Measurements from ENCODE around the gene DNER.

Gene DNER

GRCh38 chr2:229475778-229476177 lies 238.6 kb downstream of the DNER start:
- ATAC-seq (ENCODE audit: low read depth) (no peak), DNase-seq (ENCODE audit: low spot score in 2 of 2) (no peak)
- H3K4me3 Mint-ChIP-seq, result no peak overlapping the region
- no peak overlapping the region for H3K27ac Mint-ChIP-seq
- no peaks in the 10 kb centered on the region for H3K36me3 Mint-ChIP-seq
- peaks cover 1% of the 10 kb centered on the region for H3K9me3 Mint-ChIP-seq
- no peaks in the 10 kb centered on the region for H3K4me1 Mint-ChIP-seq
- peaks cover 10% of the 10 kb centered on the region for H3K27me3 Mint-ChIP-seq

- Mint-ChIP-seq H3K27me3 (peaks cover 10% of the 10 kb centered on the region), H3K4me1 (no peaks in the 10 kb centered on the region), H3K9me3 (peaks cover 1% of the 10 kb centered on the region), H3K4me3 (no peak overlapping the region), H3K36me3 (no peaks in the 10 kb centered on the region), H3K27ac (no peak overlapping the region)
- DNase-seq (ENCODE audit: low spot score in 2 of 2) (no peak), ATAC-seq (ENCODE audit: low read depth) (no peak)
Observed at GRCh38 chr2:229474125-229474524, 240.2 kb downstream of the DNER start.

- no peak overlapping the region for H3K4me3 Mint-ChIP-seq
- no peaks in the 10 kb centered on the region for H3K36me3 Mint-ChIP-seq
- no peak for DNase-seq (ENCODE audit: low spot score in 2 of 2)
- ATAC-seq (ENCODE audit: low read depth), result no peak
- peaks cover 1% of the 10 kb centered on the region for H3K9me3 Mint-ChIP-seq
- peaks cover 7% of the 10 kb centered on the region for H3K27me3 Mint-ChIP-seq
- no peak overlapping the region for H3K27ac Mint-ChIP-seq
- H3K4me1 Mint-ChIP-seq, result no peaks in the 10 kb centered on the region
Observed at GRCh38 chr2:229470781-229471180, 243.6 kb downstream of the DNER start.

- DNase-seq (ENCODE audit: low spot score in 2 of 2) (no peak), ATAC-seq (ENCODE audit: low read depth) (no peak)
- Mint-ChIP-seq H3K4me3 (no peak overlapping the region), H3K27ac (no peak overlapping the region), H3K36me3 (no peaks in the 10 kb centered on the region), H3K4me1 (no peaks in the 10 kb centered on the region), H3K9me3 (peaks cover 3% of the 10 kb centered on the region), H3K27me3 (no peaks in the 10 kb centered on the region)
Observed at GRCh38 chr2:229467783-229468182, 246.6 kb downstream of the DNER start.

- Mint-ChIP-seq H3K27ac (no peak overlapping the region), H3K27me3 (no peaks in the 10 kb centered on the region), H3K36me3 (no peaks in the 10 kb centered on the region), H3K4me1 (no peaks in the 10 kb centered on the region), H3K4me3 (no peak overlapping the region), H3K9me3 (peaks cover 3% of the 10 kb centered on the region)
- ATAC-seq (ENCODE audit: low read depth), result no peak
- no peak for DNase-seq (ENCODE audit: low spot score in 2 of 2)
Observed at GRCh38 chr2:229463841-229464346, 250.5 kb downstream of the DNER start.

DNA sequence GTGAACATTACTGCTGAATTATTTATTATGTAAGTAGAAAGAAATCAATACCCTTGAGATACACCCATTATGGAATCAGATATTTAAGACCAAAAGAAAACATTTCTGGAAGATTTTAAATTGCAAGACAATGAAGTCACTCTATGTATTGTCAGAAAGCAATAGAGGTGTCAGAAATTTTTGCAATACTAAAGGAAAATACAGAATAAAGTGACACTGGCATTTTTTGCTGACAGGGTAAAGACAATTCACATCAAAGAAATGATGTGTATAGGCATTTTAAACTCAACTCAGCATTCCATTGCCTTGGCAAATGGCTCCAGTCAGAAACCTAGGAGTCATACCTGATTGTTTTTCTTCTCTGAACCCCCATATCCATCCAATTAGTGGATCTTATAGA lies 252.2 kb downstream of the DNER start:
- no peak overlapping the region for H3K4me3 Mint-ChIP-seq
- ATAC-seq (ENCODE audit: low read depth), result no peak
- no peaks in the 10 kb centered on the region for H3K4me1 Mint-ChIP-seq
- H3K27me3 Mint-ChIP-seq, result no peaks in the 10 kb centered on the region
- no peak overlapping the region for H3K27ac Mint-ChIP-seq
- DNase-seq (ENCODE audit: low spot score in 2 of 2), result no peak
- peaks cover 3% of the 10 kb centered on the region for H3K9me3 Mint-ChIP-seq
- no peaks in the 10 kb centered on the region for H3K36me3 Mint-ChIP-seq

GRCh38 chr2:229456091-229456490 lies 258.3 kb downstream of the DNER start:
- DNase-seq (ENCODE audit: low spot score in 2 of 2) (no peak), ATAC-seq (ENCODE audit: low read depth) (no peak)
- Mint-ChIP-seq H3K4me1 (no peaks in the 10 kb centered on the region), H3K27ac (no peak overlapping the region), H3K9me3 (no peaks in the 10 kb centered on the region), H3K4me3 (no peak overlapping the region), H3K36me3 (no peaks in the 10 kb centered on the region), H3K27me3 (peaks cover 1% of the 10 kb centered on the region)

DNA sequence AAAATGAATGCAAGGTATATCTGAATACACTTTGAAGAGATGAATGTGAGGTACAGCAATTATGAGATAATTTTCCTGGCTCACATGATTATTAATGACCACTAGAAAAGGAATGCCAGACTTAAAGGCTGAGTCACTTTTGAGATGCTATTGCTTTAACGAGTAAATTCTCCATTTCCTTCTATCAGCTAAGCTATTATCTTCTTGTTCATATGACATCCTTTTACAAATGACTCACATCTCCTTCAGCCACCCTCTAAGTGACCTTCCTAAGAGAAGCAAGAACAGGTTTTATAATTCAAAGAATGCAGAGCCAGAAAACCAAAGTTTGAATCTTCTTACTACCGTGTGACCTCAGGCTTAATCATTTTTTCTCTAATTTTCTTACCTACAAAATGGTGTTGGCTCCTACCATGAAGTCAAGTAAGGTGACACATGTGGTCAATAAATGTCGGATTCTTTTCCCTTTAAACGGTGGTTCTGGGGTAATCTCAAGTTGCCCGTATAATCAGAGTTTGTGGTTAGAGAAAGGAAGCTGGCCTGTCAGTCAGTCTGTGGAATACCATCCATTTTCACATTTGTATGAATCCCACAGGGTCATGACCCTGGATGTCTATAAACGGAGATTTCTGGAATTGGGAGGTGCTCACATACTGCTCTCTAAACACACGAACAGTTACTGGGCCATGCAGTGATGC lies 259.3 kb downstream of the DNER start:
- Mint-ChIP-seq H3K27ac (no peak overlapping the region), H3K27me3 (peaks cover 1% of the 10 kb centered on the region), H3K9me3 (no peaks in the 10 kb centered on the region), H3K4me1 (no peaks in the 10 kb centered on the region), H3K36me3 (no peaks in the 10 kb centered on the region), H3K4me3 (no peak overlapping the region)
- ATAC-seq (ENCODE audit: low read depth) (no peak), DNase-seq (ENCODE audit: low spot score in 2 of 2) (no peak)

- peaks cover 1% of the 10 kb centered on the region for H3K27me3 Mint-ChIP-seq
- DNase-seq (ENCODE audit: low spot score in 2 of 2), result no peak
- no peaks in the 10 kb centered on the region for H3K9me3 Mint-ChIP-seq
- H3K4me1 Mint-ChIP-seq, result no peaks in the 10 kb centered on the region
- H3K4me3 Mint-ChIP-seq, result no peak overlapping the region
- H3K27ac Mint-ChIP-seq, result no peak overlapping the region
- H3K36me3 Mint-ChIP-seq, result no peaks in the 10 kb centered on the region
- ATAC-seq (ENCODE audit: low read depth), result no peak
Observed at GRCh38 chr2:229453230-229453629, 261.1 kb downstream of the DNER start.

- no peak overlapping the region for H3K4me3 Mint-ChIP-seq
- ATAC-seq (ENCODE audit: low read depth), result no peak
- peaks cover 1% of the 10 kb centered on the region for H3K27me3 Mint-ChIP-seq
- H3K4me1 Mint-ChIP-seq, result no peaks in the 10 kb centered on the region
- H3K36me3 Mint-ChIP-seq, result no peaks in the 10 kb centered on the region
- no peaks in the 10 kb centered on the region for H3K9me3 Mint-ChIP-seq
- no peak for DNase-seq (ENCODE audit: low spot score in 2 of 2)
- no peak overlapping the region for H3K27ac Mint-ChIP-seq
Observed at GRCh38 chr2:229451852-229452251, 262.5 kb downstream of the DNER start.

DNA sequence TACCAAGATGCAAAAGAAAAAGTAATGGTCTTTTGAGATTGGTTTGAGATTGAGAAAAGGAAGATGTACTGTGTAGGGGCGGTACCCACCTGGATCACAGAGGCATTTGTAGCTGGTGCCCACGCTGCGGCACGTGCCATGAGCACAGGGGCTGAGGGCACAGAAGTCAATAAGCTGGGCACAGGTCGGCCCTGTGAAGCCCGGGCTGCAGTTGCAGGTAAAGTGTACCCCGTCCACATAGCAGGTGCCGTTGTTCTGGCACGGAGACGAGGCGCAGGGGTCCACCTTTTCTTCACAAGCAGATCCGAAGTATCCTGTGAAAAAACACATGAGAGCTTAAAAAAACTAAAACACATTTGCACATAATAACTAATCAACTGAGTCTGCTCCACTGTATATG lies 267.1 kb downstream of the DNER start:
- H3K4me1 Mint-ChIP-seq, result no peaks in the 10 kb centered on the region
- H3K4me3 Mint-ChIP-seq, result no peak overlapping the region
- H3K9me3 Mint-ChIP-seq, result no peaks in the 10 kb centered on the region
- DNase-seq (ENCODE audit: low spot score in 2 of 2) (no peak), ATAC-seq (ENCODE audit: low read depth) (no peak)
- H3K27ac Mint-ChIP-seq, result no peak overlapping the region
- H3K36me3 Mint-ChIP-seq, result no peaks in the 10 kb centered on the region
- H3K27me3 Mint-ChIP-seq, result peaks cover 2% of the 10 kb centered on the region

GRCh38 chr2:229446350-229446749 lies 268.0 kb downstream of the DNER start:
- Mint-ChIP-seq H3K9me3 (no peaks in the 10 kb centered on the region), H3K36me3 (no peaks in the 10 kb centered on the region)
- no peak for ATAC-seq (ENCODE audit: low read depth)

DNA sequence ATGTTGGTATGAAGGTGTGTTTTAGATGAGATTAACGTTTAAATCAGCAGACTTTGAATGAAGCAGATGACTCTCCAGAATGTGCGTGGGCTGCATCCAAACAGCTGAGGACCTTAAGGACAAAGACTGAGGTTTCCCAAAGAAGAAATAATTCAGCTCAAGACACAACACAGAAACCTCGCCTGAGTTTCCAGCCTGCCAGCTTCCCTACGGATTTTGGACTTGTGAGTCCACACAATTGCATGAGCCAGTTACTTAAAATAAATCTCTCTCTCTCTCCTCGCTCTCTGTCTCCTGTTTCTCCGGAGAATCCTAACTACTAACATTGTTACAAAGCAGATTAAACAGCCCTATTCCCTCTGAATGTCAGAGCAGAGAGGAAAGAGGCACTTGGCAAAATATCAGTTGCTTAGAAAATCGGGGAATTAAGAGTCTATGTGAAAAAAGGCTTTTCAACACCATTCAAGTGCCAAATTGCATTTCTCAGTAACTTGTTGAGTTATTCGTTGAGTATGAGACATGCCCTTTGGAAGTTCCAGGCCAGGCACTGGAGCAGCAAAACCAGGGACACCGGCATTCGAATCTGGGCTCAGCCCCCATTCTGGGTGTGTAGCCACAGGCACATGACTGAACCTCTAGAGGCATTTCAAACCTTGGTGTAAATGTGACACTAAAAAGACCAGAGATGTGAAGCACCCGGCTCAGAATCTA lies 268.7 kb downstream of the DNER start:
- H3K36me3 Mint-ChIP-seq, result no peaks in the 10 kb centered on the region
- no peak overlapping the region for H3K4me3 Mint-ChIP-seq
- ATAC-seq (ENCODE audit: low read depth) (no peak), DNase-seq (ENCODE audit: low spot score in 2 of 2) (no peak)
- H3K27me3 Mint-ChIP-seq, result peaks cover 3% of the 10 kb centered on the region
- H3K27ac Mint-ChIP-seq, result no peak overlapping the region
- H3K9me3 Mint-ChIP-seq, result no peaks in the 10 kb centered on the region
- H3K4me1 Mint-ChIP-seq, result no peaks in the 10 kb centered on the region

More at GRCh38 chr2:229446350-229446749, 268.0 kb downstream of the DNER start:
- Mint-ChIP-seq H3K27me3 (peaks cover 2% of the 10 kb centered on the region), H3K27ac (no peak overlapping the region), H3K4me1 (no peaks in the 10 kb centered on the region), H3K4me3 (no peak overlapping the region)
- no peak for DNase-seq (ENCODE audit: low spot score in 2 of 2)

DNA sequence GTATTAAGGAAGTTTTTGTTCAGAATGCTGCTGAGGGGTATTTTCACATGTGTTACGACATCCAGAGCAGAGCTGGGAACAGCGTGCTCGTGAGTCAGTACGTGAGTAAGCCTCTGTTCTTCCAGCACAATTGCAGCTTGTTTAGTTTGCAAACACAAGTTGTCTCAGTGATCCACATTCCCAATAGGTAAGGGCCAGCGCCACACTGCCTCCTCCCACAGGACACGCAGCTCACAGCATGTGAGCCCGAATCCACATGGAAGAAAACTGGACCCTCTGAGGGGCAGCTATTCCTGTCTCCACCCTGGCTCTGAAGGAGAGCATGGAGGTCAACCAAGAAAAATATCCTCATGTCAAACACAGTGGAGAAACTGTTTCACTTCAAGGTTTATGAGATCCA lies 269.3 kb downstream of the DNER start:
- ATAC-seq (ENCODE audit: low read depth), result no peak
- Mint-ChIP-seq H3K9me3 (peaks cover 2% of the 10 kb centered on the region), H3K27ac (no peak overlapping the region), H3K4me3 (no peak overlapping the region), H3K36me3 (no peaks in the 10 kb centered on the region), H3K4me1 (no peaks in the 10 kb centered on the region), H3K27me3 (peaks cover 6% of the 10 kb centered on the region)
- no peak for DNase-seq (ENCODE audit: low spot score in 2 of 2)
